ENCODE data around the gene SPATA2L.

Gene SPATA2L

DNA sequence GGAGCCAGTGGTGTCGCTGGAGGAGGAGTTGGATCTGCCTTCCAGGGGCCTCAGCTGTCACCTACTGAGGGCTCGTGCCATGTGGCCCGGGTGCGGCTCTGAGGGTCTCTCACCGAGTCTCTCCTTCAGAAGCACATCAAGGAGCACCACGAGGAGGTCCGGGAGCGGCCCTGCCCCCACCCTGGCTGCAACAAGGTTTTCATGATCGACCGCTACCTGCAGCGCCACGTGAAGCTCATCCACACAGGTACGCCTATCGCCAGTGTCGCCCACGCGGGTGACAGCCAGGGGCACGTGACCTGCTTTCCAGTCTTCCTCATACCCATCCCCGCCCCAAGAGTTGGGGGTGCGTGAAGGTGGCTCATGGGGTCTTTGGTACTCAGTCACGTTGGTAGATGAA lies 32.3 kb upstream of the SPATA2L start:
- TF ChIP-seq, protein P1, sequence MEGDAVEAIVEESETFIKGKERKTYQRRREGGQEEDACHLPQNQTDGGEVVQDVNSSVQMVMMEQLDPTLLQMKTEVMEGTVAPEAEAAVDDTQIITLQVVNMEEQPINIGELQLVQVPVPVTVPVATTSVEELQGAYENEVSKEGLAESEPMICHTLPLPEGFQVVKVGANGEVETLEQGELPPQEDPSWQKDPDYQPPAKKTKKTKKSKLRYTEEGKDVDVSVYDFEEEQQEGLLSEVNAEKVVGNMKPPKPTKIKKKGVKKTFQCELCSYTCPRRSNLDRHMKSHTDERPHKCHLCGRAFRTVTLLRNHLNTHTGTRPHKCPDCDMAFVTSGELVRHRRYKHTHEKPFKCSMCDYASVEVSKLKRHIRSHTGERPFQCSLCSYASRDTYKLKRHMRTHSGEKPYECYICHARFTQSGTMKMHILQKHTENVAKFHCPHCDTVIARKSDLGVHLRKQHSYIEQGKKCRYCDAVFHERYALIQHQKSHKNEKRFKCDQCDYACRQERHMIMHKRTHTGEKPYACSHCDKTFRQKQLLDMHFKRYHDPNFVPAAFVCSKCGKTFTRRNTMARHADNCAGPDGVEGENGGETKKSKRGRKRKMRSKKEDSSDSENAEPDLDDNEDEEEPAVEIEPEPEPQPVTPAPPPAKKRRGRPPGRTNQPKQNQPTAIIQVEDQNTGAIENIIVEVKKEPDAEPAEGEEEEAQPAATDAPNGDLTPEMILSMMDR (IDR thresholded peaks at IDR 0.05), result no peak

DNA sequence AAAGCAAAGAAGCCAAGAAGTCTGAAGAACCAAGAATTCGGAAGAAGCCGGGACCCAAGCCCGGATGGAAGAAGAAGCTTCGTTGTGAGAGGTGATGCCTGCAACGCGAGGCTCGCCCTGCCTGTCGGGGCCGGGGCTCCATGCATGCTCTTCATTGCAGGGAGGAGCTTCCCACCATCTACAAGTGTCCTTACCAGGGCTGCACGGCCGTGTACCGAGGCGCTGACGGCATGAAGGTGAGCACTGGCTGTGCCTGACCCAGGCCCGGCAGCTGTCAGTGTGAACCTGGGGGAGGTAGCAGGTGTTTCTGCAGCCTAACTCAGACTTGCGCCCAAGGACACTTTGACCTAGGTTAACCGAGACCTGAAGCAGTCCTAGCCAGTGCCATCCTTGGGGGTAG lies 31.8 kb upstream of the SPATA2L start:
- TF ChIP-seq, protein P1 (IDR thresholded peaks at IDR 0.05), result no peak
- Histone ChIP-seq H3K4me3 (no peak overlapping the region), H3K27ac (no peak overlapping the region)
- DNase-seq (ENCODE audit: low spot score), result no peak

More for the DNA sequence above, 32.3 kb upstream of the SPATA2L start:
- DNase-seq (ENCODE audit: low spot score), result no peak
- no peak overlapping the region for H3K4me3 ChIP-seq
- H3K27ac ChIP-seq, result no peak overlapping the region

DNA sequence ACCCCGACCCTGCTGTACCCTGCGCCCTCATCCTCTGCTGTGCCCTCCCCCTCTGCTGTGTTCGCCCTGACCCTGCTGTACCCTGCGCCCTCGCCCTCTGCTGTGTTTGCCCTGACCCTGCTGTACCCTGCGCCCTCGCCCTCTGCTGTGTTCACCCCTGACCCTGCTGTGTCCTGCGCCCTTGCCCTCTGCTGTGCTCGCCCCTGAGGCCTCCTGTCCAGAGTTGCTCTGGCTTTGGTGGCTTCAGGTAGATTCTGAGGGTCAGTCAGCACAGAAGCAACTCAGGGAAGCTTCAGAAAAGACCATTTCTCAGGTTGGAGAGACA lies 31.4 kb upstream of the SPATA2L start:
- no peak overlapping the region for H3K4me3 ChIP-seq
- no peak overlapping the region for H3K27ac ChIP-seq
- TF ChIP-seq, protein P1 (IDR thresholded peaks at IDR 0.05), result no peak
- no peak for DNase-seq (ENCODE audit: low spot score)

DNA sequence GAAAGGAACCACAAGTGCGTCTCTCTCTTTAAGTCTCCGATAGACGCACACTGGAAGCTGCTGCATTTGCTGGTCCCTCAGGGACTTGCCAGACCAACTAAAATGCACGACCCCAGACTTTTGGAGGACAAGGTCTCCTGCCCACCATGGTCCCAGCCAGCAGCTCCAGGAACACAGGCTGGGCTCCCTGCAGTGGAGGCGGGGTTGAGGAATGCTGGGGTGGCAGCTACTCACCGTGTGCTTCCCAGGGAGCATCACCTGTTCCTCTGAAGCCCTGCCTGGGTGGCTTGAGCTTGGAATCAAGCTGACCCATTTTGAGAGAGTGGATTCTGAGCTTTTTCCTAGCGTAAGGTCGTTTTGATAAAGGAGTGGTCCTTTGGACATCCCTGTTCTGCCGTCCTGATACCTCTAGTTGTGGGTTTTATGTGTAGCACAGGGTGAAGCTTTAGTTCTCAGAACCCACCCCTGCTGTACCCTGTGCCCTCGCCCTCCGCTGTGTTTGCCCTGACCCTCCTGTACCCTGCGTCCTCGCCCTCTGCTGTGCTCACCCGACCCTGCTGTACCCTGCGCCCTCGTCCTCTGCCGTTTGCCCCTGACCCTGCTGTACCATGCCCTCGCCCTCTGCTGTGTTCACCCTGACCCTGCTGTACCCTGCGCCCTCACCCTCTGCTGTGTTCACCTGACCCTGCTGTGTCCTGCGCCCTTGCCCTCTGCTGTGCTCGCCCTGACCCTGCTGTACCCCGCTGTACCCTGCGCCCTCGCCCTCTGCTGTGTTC lies 30.8 kb upstream of the SPATA2L start:
- no peak overlapping the region for H3K27ac ChIP-seq
- no peak for DNase-seq (ENCODE audit: low spot score)
- H3K4me3 ChIP-seq, result no peak overlapping the region
- TF ChIP-seq, protein P1 (IDR thresholded peaks at IDR 0.05), result no peak

DNA sequence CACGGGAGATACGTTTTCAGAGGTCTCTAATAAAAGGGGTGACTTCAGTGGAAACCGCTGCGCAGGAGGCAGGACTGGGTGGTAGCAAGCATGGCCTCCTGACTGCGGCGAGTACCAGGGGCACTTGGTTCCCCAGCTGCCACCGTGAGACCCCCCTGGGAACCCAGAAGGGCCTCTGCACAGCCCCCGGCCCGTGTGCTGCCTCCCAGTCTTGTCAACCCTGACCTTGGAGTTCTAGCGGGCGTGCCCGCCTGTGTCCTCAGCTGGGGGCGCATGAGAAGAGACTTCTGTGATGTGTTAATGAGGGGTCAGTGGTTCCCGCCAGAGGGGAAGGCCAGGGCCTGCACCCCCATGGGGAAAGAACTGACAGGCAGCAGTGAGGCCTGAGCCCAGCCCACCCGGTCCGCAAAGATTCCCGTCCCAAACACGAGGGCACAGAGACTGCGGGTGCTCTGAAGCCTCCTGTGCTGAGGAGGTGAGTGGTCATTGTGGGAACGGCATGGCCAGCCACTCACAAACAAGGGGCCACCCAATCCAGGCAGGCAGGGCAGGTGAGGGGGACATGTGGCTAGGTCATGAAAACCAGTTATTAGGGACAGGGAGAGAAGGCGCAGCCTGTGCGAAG lies 29.2 kb upstream of the SPATA2L start:
- TF ChIP-seq, protein P1 (IDR thresholded peaks at IDR 0.05), result no peak
- DNase-seq (ENCODE audit: low spot score), result no peak

DNA sequence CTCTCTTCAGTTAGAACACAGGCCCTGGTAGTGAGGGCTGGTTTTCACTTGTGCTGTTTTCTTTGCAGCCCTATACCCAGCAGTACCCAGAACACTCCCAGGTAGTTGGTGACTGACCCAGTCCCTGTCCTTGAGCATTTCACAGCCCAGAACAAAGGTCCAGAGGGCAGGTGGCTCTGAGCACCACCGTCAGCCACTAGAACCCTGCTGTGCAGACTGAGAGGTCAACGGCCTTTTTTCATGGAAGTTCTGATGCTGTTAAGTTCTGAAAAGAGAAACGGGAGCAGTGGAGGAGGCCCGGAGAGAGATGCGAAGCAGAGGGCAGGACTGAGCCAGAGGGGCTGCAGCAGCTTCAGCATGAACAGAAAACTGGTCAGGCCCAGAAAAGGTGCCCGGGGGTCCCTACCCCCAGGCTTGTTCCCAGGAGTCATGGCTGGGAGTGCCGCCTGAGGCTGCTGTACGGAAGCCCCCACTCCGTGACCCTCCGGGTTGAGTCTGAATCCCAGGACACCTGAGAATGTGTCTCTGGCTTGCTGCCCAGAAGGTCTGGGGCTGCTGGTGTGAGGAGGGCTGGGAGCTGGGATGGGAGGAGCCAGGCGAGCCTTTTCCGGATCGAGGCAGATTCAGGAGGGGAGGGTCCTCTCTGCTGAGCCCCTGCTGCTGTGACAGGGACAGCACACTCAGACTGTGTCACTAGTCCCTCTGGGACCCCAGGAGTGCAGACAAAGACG lies 28.5 kb upstream of the SPATA2L start:
- TF ChIP-seq, protein P1 (IDR thresholded peaks at IDR 0.05), result no peak
- Histone ChIP-seq H3K27ac (no peak overlapping the region), H3K4me3 (no peak overlapping the region)
- DNase-seq (ENCODE audit: low spot score), result no peak

More for the DNA sequence above, 29.2 kb upstream of the SPATA2L start:
- H3K27ac ChIP-seq, result no peak overlapping the region
- H3K4me3 ChIP-seq, result no peak overlapping the region
